ENCODE measurements around the gene MAMLD1.

DNA sequence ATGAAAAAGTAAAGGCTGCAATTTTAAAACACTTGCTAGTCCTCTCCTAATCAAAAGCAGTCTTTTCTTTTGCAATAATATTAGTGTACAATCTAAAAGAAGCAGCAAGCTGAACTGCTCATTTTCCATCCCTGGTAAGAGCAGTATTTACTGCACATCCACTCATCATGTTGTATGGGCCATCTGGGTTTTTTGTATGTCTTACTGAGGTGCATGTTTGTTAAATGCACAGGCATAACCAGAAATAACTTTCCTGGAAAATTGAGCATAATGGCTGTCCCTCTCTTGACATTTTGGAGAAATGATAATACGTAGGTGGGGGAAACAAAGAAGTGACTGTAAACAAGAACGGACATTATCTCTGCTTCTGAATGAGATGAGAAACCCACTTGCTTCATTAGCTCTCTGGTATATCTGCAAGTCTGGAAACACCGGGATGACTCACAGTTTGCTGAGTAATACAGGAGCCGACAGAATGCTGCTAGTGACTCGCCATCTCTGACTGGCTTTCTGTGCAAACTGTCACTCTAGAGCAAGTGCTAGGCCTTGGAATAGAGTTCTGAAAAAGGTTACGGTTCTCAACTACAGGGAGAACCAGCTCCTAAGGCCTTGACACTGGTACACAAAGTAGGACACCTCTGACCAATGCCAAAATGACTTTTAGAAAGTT lies 119.6 kb downstream of the MAMLD1 start:
- no peak for TF ChIP-seq HOXA7 (CRISPR knock-in tag; IDR thresholded peaks at IDR 0.05; ENCODE audit: borderline replicate concordance)
- no peak for TF ChIP-seq REPIN1 (tag by site-specific recombination; IDR thresholded peaks at IDR 0.05; ENCODE audit: low read depth)
- TF ChIP-seq ZNF248 (tag by site-specific recombination; IDR thresholded peaks at IDR 0.05), result no peak

All from HEK293 (cell line).